NOMO-1 (cell line): ENCODE measurements around the gene PHRF1.

Source experiments
- DNase-seq, 2 experiments: peaks; one replicate each; lab custom pipeline; 2025; ENCODE audit not compliant: unreplicated experiment in 2 of 2; lab: John Stamatoyannopoulos, UW

Gene PHRF1

GRCh38 chr11:593347-593746 is 17.1 kb downstream of the PHRF1 start:
- no peak for DNase-seq

GRCh38 chr11:595400-595799 is 19.1 kb downstream of the PHRF1 start:
- DNase-seq, result no peak

GRCh38 chr11:596374-596773 is 20.1 kb downstream of the PHRF1 start:
- no peak for DNase-seq

DNA sequence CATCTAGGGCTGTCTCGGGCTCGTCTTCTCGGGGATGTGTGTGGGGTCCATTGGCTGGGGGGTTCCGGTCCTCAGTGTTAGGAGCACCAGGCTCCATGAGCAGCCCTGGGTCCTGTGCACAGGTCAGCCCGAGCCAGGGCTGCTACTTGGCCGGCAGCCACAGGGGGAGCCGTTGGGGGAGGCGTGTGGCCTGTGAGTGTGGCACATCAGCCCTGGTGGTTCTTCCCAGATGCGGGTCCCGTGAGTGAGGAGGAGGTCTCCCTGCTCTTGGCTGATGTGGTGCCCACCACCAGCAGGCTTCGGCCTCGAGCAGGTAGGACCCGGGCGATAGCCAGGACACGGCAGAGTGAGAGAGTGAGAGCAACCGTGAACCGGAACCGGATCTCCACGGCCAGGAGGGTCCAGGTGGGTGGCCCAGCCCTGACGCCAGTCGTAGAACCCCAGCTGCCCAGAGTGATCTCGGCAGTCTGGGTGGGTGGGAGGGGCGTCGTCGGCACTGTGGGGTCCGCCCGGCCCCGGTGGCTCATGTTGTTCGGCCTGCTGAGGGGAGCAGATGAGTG is 21.0 kb downstream of the PHRF1 start:
- DNase-seq, result no peak

DNA sequence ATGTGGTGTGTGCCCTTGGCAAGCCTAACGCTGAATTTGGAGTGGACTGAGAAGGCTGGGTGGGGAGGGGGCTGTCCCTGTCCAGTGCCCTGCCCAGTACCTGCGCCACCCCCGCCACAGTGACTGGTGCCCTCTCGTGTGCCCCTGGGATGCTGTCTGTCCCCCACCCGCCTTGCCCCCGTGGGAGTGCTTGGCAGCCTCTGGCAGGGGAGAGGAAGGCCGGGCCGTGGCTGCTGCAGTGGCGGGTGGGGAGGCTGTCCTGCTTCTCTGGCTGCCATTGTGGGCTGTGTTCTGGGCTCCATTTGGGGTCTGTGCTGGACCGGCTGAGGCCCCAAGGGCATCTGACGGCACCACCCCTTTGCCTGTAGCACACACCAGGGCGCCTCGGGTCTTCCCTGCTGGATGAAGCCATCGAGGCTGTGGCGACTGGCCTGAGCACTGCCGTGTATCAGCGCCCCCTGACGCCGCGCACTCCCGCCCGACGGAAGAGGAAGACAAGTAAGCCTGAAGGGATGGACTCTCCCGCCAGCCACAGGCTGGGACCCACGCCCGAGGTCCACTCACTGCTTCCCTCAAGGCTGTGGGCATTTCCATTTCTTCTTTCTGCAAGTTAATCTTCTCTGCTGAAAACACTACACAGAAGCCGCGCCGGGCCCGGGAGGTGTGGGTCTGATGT is 21.9 kb downstream of the PHRF1 start:
- no peak for DNase-seq

DNA sequence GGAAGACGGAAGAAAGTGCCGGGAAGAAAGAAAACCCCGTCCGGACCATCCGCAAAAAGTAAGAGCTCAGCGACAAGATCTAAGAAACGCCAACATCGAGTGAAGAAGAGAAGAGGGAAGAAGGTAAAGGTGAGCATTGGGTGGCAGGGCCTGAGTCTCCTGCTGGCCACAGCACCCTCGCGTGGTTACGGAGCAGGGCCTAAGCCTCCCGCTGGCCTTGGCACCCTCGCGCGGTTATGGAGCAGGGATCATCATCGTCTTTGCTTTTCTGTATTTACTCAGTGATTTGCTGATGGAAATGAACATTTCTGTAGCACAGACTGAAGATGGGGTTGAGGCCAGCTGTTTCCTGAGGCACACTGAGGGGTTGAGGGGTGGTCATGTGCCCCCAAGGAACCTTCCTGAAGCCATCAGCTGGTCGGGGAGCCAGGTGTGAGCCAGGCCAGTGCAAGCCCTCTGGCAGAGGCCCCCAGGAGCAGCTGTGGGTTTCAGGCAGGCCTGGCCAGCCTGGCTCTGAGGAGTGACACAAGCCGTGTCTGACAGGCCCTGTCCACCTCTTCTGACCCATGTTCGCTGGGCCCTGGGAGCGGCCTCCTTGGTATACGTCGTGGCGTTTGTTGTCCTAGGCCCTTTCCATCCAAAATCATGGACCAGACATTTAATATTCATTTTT is 25.4 kb downstream of the PHRF1 start:
- no peak for DNase-seq

- no peak for DNase-seq
Measured at GRCh38 chr11:603154-603553, 26.9 kb downstream of the PHRF1 start.

DNA sequence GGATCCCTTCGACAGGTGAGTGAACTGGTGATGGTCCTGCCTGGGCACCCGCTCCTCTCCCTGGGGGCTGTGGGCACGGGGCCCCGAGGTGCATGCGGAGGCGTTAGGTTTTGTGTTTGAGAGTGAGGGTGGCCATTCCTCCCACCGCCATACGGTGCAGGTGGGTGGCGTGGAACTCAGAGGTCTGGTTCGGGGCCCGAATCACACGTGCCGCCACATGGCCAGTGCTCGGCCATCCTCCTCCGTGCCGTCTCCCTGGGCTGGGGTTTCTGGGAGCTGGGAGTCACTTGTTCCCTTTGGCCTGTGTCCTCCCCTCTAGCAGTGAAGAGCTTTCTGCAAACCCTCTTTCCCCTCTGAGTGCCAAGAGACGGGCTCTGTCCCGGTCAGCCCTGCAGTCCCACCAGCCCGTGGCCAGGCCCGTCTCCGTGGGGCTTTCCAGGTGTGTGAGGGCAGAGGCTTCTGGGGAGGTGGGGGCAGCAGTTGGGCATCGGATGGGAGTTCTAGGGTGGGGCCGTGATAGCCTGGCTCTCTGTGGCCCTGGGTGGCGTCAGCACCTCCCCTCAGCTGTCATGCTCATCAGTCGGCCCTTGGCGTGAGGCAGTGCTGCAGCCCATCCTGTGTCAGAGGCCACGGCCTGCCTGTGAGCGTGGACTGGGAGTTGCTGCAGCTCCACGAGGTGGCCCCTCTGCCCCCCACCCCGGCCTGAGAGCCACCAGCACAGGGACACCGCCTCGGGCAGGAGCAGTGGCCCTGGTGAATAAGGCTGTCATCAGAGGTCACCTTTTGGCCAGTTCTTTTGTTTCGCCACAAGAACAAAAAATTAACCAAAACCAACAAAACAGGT is 29.2 kb downstream of the PHRF1 start:
- no peak for DNase-seq

- no peak for DNase-seq
Measured at GRCh38 chr11:606245-606644, 30.0 kb downstream of the PHRF1 start.

DNA sequence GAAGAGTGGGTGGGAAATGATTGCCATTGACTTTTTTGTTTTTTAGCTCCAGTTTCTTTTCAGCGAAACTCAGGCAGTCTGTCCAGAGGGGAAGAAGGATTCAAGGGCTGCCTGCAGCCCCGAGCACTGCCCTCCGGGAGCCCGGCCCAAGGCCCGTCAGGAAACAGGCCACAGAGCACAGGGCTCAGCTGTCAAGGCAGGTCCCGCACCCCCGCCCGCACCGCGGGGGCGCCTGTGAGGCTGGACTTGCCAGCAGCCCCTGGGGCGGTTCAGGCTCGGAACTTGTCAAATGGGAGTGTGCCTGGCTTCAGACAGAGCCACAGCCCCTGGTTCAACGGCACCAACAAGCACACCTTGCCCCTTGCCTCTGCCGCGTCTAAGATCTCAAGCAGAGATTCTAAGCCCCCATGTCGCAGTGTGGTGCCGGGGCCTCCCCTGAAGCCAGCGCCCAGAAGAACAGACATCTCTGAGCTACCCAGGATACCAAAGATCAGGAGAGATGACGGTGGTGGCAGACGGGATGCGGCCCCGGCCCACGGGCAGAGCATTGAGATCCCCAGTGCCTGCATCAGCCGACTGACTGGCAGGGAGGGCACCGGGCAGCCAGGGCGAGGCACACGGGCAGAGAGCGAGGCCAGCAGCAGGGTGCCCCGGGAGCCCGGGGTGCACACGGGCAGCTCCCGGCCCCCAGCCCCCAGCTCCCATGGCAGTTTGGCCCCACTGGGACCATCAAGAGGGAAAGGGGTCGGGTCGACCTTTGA is 30.9 kb downstream of the PHRF1 start:
- DNase-seq, result no peak

GRCh38 chr11:607971-608659 is 31.8 kb downstream of the PHRF1 start:
- no peak for DNase-seq

DNA sequence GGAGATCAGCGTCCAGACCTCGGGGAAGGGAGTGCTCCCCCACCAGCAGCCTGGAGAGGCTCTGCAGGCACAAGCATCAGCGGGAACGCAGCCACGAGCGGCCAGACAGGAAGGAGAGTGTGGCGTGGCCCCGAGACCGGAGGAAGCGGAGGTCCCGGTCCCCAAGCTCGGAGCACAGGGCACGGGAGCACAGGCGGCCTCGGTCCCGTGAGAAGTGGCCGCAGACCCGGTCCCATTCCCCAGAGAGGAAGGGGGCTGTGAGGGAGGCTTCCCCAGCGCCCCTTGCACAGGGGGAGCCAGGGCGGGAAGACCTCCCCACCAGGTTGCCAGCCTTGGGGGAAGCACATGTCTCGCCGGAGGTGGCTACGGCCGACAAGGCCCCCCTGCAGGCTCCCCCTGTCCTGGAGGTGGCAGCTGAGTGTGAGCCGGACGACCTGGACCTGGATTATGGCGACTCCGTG is 32.6 kb downstream of the PHRF1 start:
- DNase-seq, result no peak

- no peak for DNase-seq
Measured at GRCh38 chr11:609341-609811, 33.1 kb downstream of the PHRF1 start.

- no peak for DNase-seq
Measured at GRCh38 chr11:610146-610801, 34.0 kb downstream of the PHRF1 start.

DNA sequence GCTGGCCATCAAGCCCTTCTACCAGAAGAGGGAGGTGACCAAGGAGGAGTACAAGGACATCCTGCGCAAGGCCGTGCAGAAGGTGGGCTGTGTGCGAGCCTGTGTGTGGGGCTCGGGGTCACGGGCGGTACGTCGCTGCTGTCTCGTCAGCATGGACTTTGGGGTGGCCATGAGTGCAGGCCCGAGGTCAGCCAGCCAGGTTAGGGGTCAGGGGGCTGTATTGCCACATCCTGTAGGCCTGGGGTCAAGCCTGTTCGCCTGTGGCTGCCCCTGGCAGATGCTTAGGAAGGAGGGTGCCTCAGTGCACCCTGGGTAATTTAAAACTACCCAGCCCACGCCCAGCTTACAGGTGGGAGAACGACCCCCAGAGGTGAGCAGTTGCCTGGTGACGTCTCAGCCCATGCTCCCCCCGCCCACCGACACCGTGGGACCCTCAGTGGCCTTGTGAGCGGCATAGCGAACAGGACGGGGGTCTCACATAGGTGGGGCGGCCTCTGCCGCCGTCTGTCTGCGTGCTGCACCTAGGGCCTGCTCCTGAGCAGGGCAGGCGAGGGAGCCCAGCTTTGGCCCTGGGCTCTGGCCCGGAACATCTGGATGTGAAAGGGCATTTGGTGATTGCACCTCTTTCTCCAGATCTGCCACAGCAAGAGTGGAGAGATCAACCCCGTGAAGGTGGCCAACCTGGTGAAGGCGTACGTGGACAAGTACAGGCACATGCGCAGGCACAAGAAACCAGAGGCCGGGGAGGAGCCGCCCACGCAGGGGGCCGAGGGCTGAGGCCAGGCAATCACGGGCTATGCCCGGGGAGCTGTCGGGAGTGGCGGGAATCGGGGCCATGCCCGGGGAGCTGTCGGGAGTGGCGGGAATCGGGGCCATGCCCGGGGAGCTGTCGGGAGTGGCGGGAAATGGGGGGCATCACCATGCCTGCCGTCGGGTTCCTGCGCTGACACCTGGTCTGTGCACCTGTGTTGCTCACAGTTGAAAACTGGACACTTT is 35.0 kb downstream of the PHRF1 start:
- DNase-seq, result no peak

GRCh38 chr11:612201-612960 is 36.1 kb downstream of the PHRF1 start:
- no peak for DNase-seq

DNA sequence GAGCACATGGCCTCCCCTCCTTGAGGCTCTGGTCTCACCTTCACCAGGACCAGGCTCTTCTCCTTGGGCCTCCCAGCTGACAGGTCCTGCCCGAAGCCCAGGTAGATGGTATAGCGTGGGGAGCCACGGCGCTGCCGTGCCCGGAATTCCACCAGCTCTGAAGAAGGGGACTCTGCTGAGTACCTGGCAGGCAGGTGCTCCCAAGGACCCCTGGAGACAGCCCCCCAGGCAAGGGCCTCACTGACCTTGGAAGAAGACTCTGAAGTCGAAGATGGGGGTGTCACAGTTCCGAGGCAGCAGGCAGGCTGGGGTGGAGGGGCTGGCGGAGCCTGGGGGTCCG is 36.7 kb downstream of the PHRF1 start:
- no peak for DNase-seq
